Stomach (tissue), 9 donors: ENCODE measurements around the gene RAB7B. TPM values are rescaled to one million over a fixed set of nuclear protein-coding genes. Genes with fewer than 3 reads are reported as not detected.

Experiments used
- DNase-seq, 2 donors: peaks; one replicate each; pipeline versions ENCODE4 v3.0.0 to v3.0.0-alpha.2; 2013 to 2019
- H3K27ac ChIP-seq, 5 donors: fragments of 200-600 bp in 4 of 5; sonication (generic) in 4 of 5; one replicate each; pipeline ENCODE4 v1.5.1; 2013 to 2019; ENCODE audit warnings: mild to moderate bottlenecking in 1 of 5, moderate library complexity in 1 of 5
- H3K27me3 ChIP-seq, 3 donors: fragments of 200-600 bp; sonication (generic); one replicate each; pipeline ENCODE4 v1.5.1; 2017 to 2019; ENCODE audit warnings: mixed run types in 1 of 3
- H3K36me3 ChIP-seq, 4 donors: fragments of 200-600 bp; sonication (generic); 1 replicate in 3 of 4; 2 replicates in 1 of 4; pipeline ENCODE4 v1.5.1; 2016 to 2019
- H3K4me1 ChIP-seq, 4 donors: fragments of 200-600 bp; sonication (generic); one replicate each; pipeline ENCODE4 v1.5.1; 2016 to 2019
- H3K4me3 ChIP-seq, 4 donors: fragments of 200-600 bp; sonication (generic) in 3 of 4; one replicate each; pipeline ENCODE4 v1.5.1; 2016 to 2019; ENCODE audit warnings: mild to moderate bottlenecking in 1 of 4
- H3K9me3 ChIP-seq, 4 donors: fragments of 200-600 bp; sonication (generic); one replicate each; pipeline ENCODE4 v1.5.1; 2016 to 2019
- CTCF ChIP-seq, 7 experiments: fragments of 450-650 bp in 4 of 7; fragments of 200-600 bp in 3 of 7; sonication (generic) in 3 of 7; IDR thresholded peaks; one replicate each; pipeline ENCODE4 v1.5.1; 2016 to 2019; ENCODE audit warnings: antibody characterized with exemption in 7 of 7, control low read depth in 2 of 7, mild to moderate bottlenecking in 1 of 7
- EP300 ChIP-seq: sonication (generic); formaldehyde crosslinking; IDR thresholded peaks from one replicate; pipeline ENCODE4 v1.6.1; 2017; ENCODE audit warnings: antibody characterized with exemption
- POLR2A ChIP-seq, 4 donors: fragments of 450-650 bp; IDR thresholded peaks; one replicate each; pipeline ENCODE4 v1.6.1; 2016; ENCODE audit warnings: antibody characterized with exemption in 4 of 4, control low read depth in 2 of 4, mild to moderate bottlenecking in 1 of 4, moderate library complexity in 1 of 4
- POLR2AphosphoS5 ChIP-seq, 3 donors: sonication (generic); formaldehyde crosslinking; IDR thresholded peaks; one replicate each; pipeline ENCODE4 v1.6.1; 2016; ENCODE audit warnings: antibody characterized with exemption in 3 of 3
- WGBS, 5 donors: extraction: QIAGEN DNeasy Blood & Tissue Kit in 3 of 5; methylation state at CpG; one replicate each; pipeline versions ENCODE4 v1.1.5 to v1.1.7; 2013 to 2018; 5-methylcytosine and 5-hydroxymethylcytosine counted together
- intact Hi-C: fragments of 100-400 bp; cut with DNase I; formaldehyde crosslinking; loops from one replicate; pipeline ENCODE4 v1.15.1; 2023; ENCODE audit warnings: low total_unique reads
- polyA plus RNA-seq, 3 donors: library from polyadenylated mRNA; stranded (reverse); fragments of 200-250 nt; gene quantifications; one replicate each; pipeline ENCODE4 v1.2.3, GENCODE V29; 2013
- total RNA-seq, 5 donors: library from RNA; depleted of rRNA; stranded (reverse); fragments of >200 nt; gene quantifications; one replicate each; pipeline versions ENCODE4 v1.1.0 to v1.2.3, GENCODE V29; 2014 to 2016
- donor health status: healthy with polysubstance abuse.
- donor health status: Bipolar disorder and iron deficiency.
- donor health status: healthy.

Gene RAB7B
- total and polyA plus RNA-seq, 8 donors: 0.89 to 14.0 (median 6.2) TPM; not detected in 1

- WGBS, 5 donors: 63 to 79% (median 71%) methylated on average over 3 to 4 of the region's 4 CpGs
- peaks cover 0 to 23% (median 11%) of the 10 kb centered on the region in 4 donors for H3K36me3 ChIP-seq
- TF ChIP-seq EP300 (no peak), POLR2A (IDR thresholded peaks at IDR 0.05) (no peak), CTCF (IDR thresholded peaks at IDR 0.05) (no peak), POLR2AphosphoS5 (IDR thresholded peaks at IDR 0.05) (no peak)
- no peak overlapping the region for H3K4me3 ChIP-seq
- intact Hi-C loops: no loop called here
- peak overlapping the region in 2 of 5 donors; percentile 44 to 46 for H3K27ac ChIP-seq
- peaks cover 21 to 48% (median 34%) of the 10 kb centered on the region in 4 donors for H3K4me1 ChIP-seq
- no peak for DNase-seq
- H3K27me3 ChIP-seq: no peaks in the 10 kb centered on the region
- H3K9me3 ChIP-seq: no peaks in the 10 kb centered on the region
Observed at GRCh38 chr1:206006946-206007345, 3.8 kb upstream of the RAB7B start.

GRCh38 chr1:206005778-206006180 is 2.6 kb upstream of the RAB7B start:
- TF ChIP-seq POLR2AphosphoS5 (IDR thresholded peaks at IDR 0.05) (no peak), CTCF (IDR thresholded peaks at IDR 0.05) (no peak), POLR2A (IDR thresholded peaks at IDR 0.05) (no peak), EP300 (no peak)
- peaks cover 0 to 19% (median 5%) of the 10 kb centered on the region in 4 donors for H3K36me3 ChIP-seq
- no peaks in the 10 kb centered on the region for H3K9me3 ChIP-seq
- no peaks in the 10 kb centered on the region for H3K27me3 ChIP-seq
- intact Hi-C loops: no loop called here
- H3K27ac ChIP-seq: peak overlapping the region; percentile 75 to 86 (median 80)
- DNase-seq: peak in 1 of 2 donors; percentile 53
- WGBS, 5 donors: 44 to 62% (median 54%) methylated on average over 8 of the region's 8 CpGs
- no peak overlapping the region for H3K4me3 ChIP-seq
- H3K4me1 ChIP-seq: peaks cover 30 to 54% (median 43%) of the 10 kb centered on the region in 4 donors

- no peak overlapping the region for H3K4me3 ChIP-seq
- peaks cover 0 to 14% (median 2%) of the 10 kb centered on the region in 4 donors for H3K36me3 ChIP-seq
- TF ChIP-seq EP300 (no peak), POLR2AphosphoS5 (IDR thresholded peaks at IDR 0.05) (peak in 2 of 3 donors; percentile 59 to 78)
- 28 to 65% (median 45%) methylated on average over 7 of the region's 7 CpGs for WGBS, 5 donors
- H3K27ac ChIP-seq: peak overlapping the region; percentile 75 to 86 (median 80)
- peak; percentile 71 to 73 for DNase-seq
- H3K27me3 ChIP-seq: no peaks in the 10 kb centered on the region
- no peaks in the 10 kb centered on the region for H3K9me3 ChIP-seq
- peaks cover 33 to 60% (median 44%) of the 10 kb centered on the region in 4 donors for H3K4me1 ChIP-seq
- intact Hi-C loops: no loop called here
Observed at GRCh38 chr1:206005234-206005633, 2.0 kb upstream of the RAB7B start.

- Histone ChIP-seq H3K4me1 (peaks cover 33 to 60% (median 44%) of the 10 kb centered on the region in 4 donors), H3K36me3 (peaks cover 0 to 10% (median under 1%) of the 10 kb centered on the region in 4 donors), H3K9me3 (no peaks in the 10 kb centered on the region), H3K27me3 (no peaks in the 10 kb centered on the region), H3K27ac (peak overlapping the region; percentile 75 to 86 (median 80)), H3K4me3 (no peak overlapping the region)
- TF ChIP-seq CTCF (IDR thresholded peaks at IDR 0.05): no peak
- no peak for TF ChIP-seq POLR2A (IDR thresholded peaks at IDR 0.05)
- TF ChIP-seq POLR2AphosphoS5 (IDR thresholded peaks at IDR 0.05): no peak
- TF ChIP-seq EP300: no peak
- 40 to 76% (median 52%) methylated on average over 12 of the region's 12 CpGs for WGBS, 5 donors
- peak; percentile 72 to 74 for DNase-seq
- intact Hi-C loops: no loop called here
Observed at GRCh38 chr1:206004826-206005225, 1.6 kb upstream of the RAB7B start.
